Activated effector memory CD4-positive, alpha-beta T cell treated with Interleukin-2 at 50 U/mL for 16 hours (primary cell): ENCODE results near the gene DYNC1LI1.
"Not testable (repeated sequence)": the region's sequence is repeated elsewhere in the genome, so short reads cannot be mapped to it uniquely, and the experiment has no call there.

Experiments
- DNase-seq: peaks from one replicate; pipeline ENCODE4 v3.0.0-alpha.2; 2020

Gene DYNC1LI1

GRCh38 chr3:32578669-32579068, 8.0 kb upstream of the DYNC1LI1 start:
- not testable (repeated sequence) for DNase-seq

GRCh38 chr3:32577581-32578556, 7.2 kb upstream of the DYNC1LI1 start:
- DNase-seq = no peak

GRCh38 chr3:32577174-32577573, 6.5 kb upstream of the DYNC1LI1 start:
- DNase-seq = no peak

GRCh38 chr3:32575451-32576113, 4.9 kb upstream of the DYNC1LI1 start:
- DNase-seq = no peak

- DNase-seq = no peak
These were observed 481 bp upstream of the DYNC1LI1 start for GRCh38 chr3:32571192-32571485.

- peak; percentile 19 for DNase-seq
These were observed 878 bp downstream of the DYNC1LI1 start for GRCh38 chr3:32569540-32570420.

GRCh38 chr3:32568953-32569352, 1.7 kb downstream of the DYNC1LI1 start:
- no peak for DNase-seq

GRCh38 chr3:32564195-32564594, 6.5 kb downstream of the DYNC1LI1 start:
- no peak for DNase-seq

- no peak for DNase-seq
These were observed 8.0 kb downstream of the DYNC1LI1 start for GRCh38 chr3:32562640-32563039.

GRCh38 chr3:32557640-32558352, 12.9 kb downstream of the DYNC1LI1 start:
- no peak for DNase-seq

- DNase-seq = no peak
These were observed 14.3 kb downstream of the DYNC1LI1 start for GRCh38 chr3:32556332-32556731.

GRCh38 chr3:32553973-32554372, 16.7 kb downstream of the DYNC1LI1 start:
- DNase-seq = no peak

GRCh38 chr3:32553459-32553858, 17.2 kb downstream of the DYNC1LI1 start:
- no peak for DNase-seq

GRCh38 chr3:32552013-32552412, 18.6 kb downstream of the DYNC1LI1 start:
- DNase-seq = no peak

GRCh38 chr3:32551496-32551895, 19.2 kb downstream of the DYNC1LI1 start:
- no peak for DNase-seq

- no peak for DNase-seq
These were observed 19.6 kb downstream of the DYNC1LI1 start for GRCh38 chr3:32551087-32551486.

- no peak for DNase-seq
These were observed 25.4 kb downstream of the DYNC1LI1 start for GRCh38 chr3:32545305-32545704.

- DNase-seq = no peak
These were observed 25.8 kb downstream of the DYNC1LI1 start for GRCh38 chr3:32544894-32545293.

GRCh38 chr3:32542807-32543206, 27.9 kb downstream of the DYNC1LI1 start:
- DNase-seq = no peak

- DNase-seq = no peak
These were observed 29.8 kb downstream of the DYNC1LI1 start for GRCh38 chr3:32540899-32541298.

GRCh38 chr3:32532434-32532833, 38.2 kb downstream of the DYNC1LI1 start:
- no peak for DNase-seq

- no peak for DNase-seq
These were observed 39.5 kb downstream of the DYNC1LI1 start for GRCh38 chr3:32531010-32531647.
